Stromal cell of bone marrow (primary cell): ENCODE data around the gene MED12L.
A peak's percentile ranks its signal among the peaks of the same experiment; 100 is the strongest.

Experiments used
- DNase-seq: peaks from one replicate; pipeline ENCODE4 v3.0.0-alpha.2; 2012; ENCODE audit warnings: low read depth

MED12L gene

GRCh38 chr3:151425627-151426340 is 340.3 kb downstream of the MED12L start:
- no peak for DNase-seq

- DNase-seq: no peak
Observed at GRCh38 chr3:151426341-151426657, 340.8 kb downstream of the MED12L start.

- DNase-seq: no peak
Observed at GRCh38 chr3:151428386-151428785, 342.9 kb downstream of the MED12L start.

GRCh38 chr3:151430821-151431484 is 345.5 kb downstream of the MED12L start:
- DNase-seq: no peak

- no peak for DNase-seq
Observed at GRCh38 chr3:151431940-151432339, 346.5 kb downstream of the MED12L start.

- DNase-seq: no peak
Observed at GRCh38 chr3:151432616-151433372, 347.3 kb downstream of the MED12L start.

GRCh38 chr3:151434151-151434890 is 348.9 kb downstream of the MED12L start:
- peak; percentile 92 for DNase-seq

GRCh38 chr3:151436675-151437446 is 351.4 kb downstream of the MED12L start:
- no peak for DNase-seq

GRCh38 chr3:151437906-151438305 is 352.4 kb downstream of the MED12L start:
- DNase-seq: no peak

- peak; percentile 72 for DNase-seq
Observed at GRCh38 chr3:151439652-151440125, 354.2 kb downstream of the MED12L start.

- DNase-seq: no peak
Observed at GRCh38 chr3:151440940-151441339, 355.5 kb downstream of the MED12L start.

- DNase-seq: no peak
Observed at GRCh38 chr3:151443583-151443982, 358.1 kb downstream of the MED12L start.

GRCh38 chr3:151445273-151446001 is 360.0 kb downstream of the MED12L start:
- DNase-seq: peak; percentile 98

- DNase-seq: no peak
Observed at GRCh38 chr3:151446002-151446340, 360.5 kb downstream of the MED12L start.

GRCh38 chr3:151452368-151452767 is 366.9 kb downstream of the MED12L start:
- no peak for DNase-seq

GRCh38 chr3:151452841-151453240 is 367.4 kb downstream of the MED12L start:
- no peak for DNase-seq

GRCh38 chr3:151456065-151456464 is 370.6 kb downstream of the MED12L start:
- DNase-seq: no peak

- DNase-seq: no peak
Observed at GRCh38 chr3:151459358-151459757, 373.9 kb downstream of the MED12L start.

- no peak for DNase-seq
Observed at GRCh38 chr3:151460228-151460627, 374.8 kb downstream of the MED12L start.

- no peak for DNase-seq
Observed at GRCh38 chr3:151460774-151461450, 375.4 kb downstream of the MED12L start, which contains the start of gene IGSF10. Gene IGSF10 (minus strand): TSS chr3:151461061. CDS start chr3:151458709, 2,352 bp downstream.
